ENCODE results near the gene TPRG1L. TPM values are rescaled to one million over a fixed set of nuclear protein-coding genes. Genes with fewer than 3 reads are reported as not detected.

The TPRG1L gene
- total RNA-seq, 4 donors from 2014 or later: 42.6 to 60.3 (median 52.5) TPM

DNA sequence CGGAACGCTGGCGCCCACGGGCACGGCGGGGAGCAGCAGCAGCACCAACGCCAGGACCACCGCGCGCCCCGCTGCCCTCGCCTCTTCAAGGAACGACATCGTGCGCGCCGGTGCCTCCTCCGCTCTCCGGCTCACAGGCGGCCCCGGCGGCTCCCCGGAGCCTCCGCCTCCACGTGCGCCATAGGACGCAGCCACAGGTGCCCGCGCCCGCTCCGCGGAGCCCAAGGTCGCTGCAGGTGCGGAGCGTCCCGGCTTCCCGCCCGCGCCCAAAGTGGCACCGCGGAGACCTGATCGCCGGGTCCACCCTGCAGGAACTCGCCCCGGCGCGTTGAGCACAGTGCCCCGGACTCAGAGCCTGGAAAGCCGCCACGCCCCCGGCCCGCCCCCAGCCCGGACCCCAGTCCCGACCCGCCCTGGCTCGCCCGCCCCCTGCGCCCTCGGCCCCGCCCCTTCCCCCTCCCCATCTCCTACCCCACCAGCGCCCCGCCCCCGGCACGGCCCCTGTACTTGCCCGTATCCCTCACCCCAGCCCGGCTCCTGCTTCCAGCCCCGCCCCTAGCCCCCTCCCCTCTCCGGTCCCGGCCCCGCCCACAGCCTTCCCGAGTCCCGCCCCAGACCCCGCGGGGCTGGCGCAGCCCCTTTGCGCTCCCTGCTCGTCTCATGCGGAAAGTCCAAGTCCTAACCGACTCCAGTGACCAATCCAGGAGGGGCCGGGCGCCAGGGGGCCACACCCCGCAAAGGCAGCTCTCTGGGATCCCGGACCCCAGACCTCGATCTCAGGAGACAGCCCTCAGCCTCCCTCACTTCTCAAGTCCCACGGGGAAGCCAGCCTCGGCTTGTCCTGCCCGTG lies 13.4 kb upstream of the TPRG1L start, which contains the start of gene MEGF6:
Gene MEGF6, minus strand, starts transcription at position 339 of the 850 bp plus-strand sequence. Its CDS starts 240 bp downstream, at position 99.
- TF ChIP-seq, protein P1, sequence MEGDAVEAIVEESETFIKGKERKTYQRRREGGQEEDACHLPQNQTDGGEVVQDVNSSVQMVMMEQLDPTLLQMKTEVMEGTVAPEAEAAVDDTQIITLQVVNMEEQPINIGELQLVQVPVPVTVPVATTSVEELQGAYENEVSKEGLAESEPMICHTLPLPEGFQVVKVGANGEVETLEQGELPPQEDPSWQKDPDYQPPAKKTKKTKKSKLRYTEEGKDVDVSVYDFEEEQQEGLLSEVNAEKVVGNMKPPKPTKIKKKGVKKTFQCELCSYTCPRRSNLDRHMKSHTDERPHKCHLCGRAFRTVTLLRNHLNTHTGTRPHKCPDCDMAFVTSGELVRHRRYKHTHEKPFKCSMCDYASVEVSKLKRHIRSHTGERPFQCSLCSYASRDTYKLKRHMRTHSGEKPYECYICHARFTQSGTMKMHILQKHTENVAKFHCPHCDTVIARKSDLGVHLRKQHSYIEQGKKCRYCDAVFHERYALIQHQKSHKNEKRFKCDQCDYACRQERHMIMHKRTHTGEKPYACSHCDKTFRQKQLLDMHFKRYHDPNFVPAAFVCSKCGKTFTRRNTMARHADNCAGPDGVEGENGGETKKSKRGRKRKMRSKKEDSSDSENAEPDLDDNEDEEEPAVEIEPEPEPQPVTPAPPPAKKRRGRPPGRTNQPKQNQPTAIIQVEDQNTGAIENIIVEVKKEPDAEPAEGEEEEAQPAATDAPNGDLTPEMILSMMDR (IDR thresholded peaks at IDR 0.05; ENCODE audit: low read depth): no peak

DNA sequence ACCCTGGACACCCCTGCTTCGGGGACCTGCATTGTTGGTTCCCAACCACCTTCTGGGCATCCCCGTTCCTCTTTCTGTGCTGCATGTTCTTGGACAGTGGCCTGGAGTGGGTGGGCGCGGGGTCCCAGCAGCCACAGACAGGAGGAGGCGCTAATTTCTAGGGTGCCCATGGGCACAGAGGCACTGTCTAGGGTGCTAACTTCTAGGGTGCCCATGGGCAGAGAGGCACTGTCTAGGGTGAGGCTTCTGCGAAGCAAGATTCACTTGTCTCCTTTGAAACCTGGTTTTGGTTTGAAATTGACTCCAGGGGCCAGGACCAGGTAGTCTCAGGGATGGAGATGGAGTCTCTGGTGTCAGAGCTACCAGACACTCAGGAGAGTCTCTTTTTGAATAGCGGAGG lies 12.7 kb upstream of the TPRG1L start:
- TF ChIP-seq, protein P1 (IDR thresholded peaks at IDR 0.05; ENCODE audit: low read depth): no peak

DNA sequence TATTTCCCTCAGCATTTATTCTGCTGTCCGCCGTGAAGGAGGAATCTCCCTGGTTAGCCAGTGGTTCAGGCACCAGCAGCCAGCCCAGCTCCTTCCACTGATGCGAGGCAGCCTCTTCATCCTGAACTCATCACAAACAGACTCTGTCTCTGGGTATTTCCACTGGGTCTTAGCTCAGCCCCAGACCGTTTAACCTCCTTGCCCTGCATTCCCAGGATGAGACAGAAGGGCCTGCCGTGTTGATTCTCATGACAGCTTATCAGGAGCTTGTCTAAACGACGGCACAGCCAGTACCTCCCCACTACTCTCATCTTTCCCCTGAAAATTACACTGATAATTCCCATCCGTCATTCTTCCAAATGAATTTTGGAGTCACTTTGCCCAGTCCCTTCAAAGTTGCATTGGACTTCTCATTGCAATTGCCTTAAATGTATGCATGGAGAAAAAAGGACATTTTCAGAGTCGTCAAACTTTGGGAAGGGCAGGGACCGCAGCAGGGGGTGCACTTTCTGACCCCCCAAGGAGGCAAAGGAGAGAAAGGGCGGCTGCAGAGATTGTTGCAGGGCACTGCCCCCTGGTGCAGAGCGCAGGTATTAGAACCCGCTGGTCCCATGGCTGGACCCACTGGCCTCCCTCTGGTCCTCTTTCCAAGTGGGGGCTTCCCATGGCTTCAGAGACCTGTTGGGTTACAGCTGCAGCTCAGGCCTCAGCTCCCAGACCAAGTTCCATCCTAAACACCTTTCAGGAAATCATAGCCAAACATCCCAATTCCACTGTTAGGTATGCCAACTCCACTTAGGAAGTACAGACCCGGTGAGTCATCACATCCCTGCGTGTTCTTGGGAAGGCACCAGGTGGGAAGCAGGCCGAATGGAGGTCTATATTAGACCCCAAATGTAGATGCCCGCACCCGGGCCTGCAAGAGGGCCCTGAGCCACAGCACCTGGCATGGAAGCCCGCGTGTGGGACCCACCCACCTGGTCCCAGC lies 9.8 kb upstream of the TPRG1L start:
- TF ChIP-seq, protein P1 (IDR thresholded peaks at IDR 0.05; ENCODE audit: low read depth): no peak

DNA sequence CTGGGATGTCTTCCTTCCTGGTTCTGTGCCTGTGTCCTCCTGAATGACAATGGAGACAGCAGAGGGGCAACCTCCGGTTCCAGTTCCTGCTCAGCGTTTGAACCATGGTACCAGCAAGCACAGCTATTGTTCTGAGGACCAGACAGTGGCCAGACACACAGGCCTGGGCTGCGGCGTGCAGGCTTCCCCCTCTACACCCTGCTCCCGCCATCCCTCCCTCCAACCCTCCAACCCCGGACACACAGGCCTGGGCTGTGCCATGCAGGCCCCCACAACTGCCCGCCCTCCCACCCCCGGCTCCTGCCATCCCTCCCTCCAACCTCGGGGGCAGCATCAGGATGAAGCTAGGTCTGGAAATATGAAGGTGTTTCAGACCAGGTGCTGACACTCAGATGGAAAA lies 8.0 kb upstream of the TPRG1L start:
- TF ChIP-seq, protein P1 (IDR thresholded peaks at IDR 0.05; ENCODE audit: low read depth): no peak

DNA sequence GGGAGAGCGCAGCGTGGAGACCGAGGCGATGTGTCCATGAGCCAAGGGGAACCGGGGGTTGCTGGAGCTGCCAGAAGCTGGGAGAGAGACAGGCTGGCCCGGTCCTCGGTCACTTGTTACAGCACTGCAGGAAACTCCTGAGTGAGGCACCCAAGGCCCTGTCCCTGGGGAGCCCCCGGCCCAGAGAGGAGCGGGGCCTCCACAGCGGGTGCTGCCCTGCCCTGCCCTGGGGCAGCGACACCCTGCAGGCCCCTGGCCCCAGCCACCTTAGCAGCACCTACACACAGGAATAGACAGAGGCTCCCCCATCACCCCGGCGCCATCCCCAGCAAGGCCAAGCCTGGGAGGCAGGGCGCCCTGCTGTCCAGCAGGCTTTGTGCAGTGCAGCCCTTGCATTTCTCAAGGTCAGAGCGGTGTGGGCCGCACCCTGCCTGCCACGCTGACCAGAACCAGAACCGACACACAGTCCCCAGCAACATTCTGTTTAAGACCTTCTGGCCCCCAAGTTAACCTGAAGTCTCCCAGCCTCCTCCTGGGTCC lies 6.9 kb upstream of the TPRG1L start:
- TF ChIP-seq, protein P1 (IDR thresholded peaks at IDR 0.05; ENCODE audit: low read depth): no peak

DNA sequence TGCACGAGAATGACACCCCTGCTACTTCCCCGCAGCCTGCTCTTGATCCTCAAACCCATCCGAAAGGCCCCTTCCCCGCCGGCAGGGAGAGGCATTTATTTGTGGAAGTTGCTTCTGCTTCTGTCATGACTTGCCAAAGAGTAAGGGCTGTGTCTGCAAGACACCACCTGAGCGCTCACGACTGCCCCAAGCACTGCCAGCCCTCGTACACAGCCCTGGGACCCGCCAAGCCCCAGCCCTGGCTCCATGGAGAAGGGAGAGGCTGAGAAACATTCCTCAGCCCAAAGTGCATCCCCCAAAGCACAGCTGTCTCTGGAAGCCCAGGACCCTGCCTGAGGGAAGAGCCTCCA lies 6.3 kb upstream of the TPRG1L start:
- TF ChIP-seq, protein P1 (IDR thresholded peaks at IDR 0.05; ENCODE audit: low read depth): no peak

All from subcutaneous adipose tissue (tissue), 4 donors.